ENCODE results near the gene ZNF57. TPM values are rescaled to one million over a fixed set of nuclear protein-coding genes. Genes with fewer than 3 reads are reported as not detected.
A peak's percentile ranks its signal among the peaks of the same experiment; 100 is the strongest.

ZNF57 gene
- total and polyA plus RNA-seq, 2 of the 13 experiments (the other 11 are each of a cell fraction or from before 2014, with no cell fraction given): 6.6 to 17.5 TPM

DNA sequence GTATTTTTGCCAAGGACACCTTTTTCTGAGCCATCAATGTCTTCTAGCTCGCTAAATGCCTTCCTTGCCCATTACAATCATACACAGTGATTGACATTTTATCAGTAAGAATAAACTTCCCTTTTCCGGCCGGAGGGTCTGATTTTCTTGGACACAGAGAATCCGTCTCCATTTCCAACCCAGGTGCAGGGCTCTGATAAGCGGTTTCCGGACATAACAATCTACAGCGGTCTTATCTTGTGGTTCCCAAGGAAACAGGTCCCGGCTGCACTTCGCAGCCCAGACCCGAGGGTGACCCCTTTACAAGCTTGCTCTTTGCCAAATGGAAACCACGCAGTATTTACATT lies 49.2 kb downstream of the ZNF57 start:
- in situ Hi-C loops (cut with HindIII; ENCODE audit: extremely low pct_ligation_motif_present, low pct_unique_long_range_greater_than_20kb): loop anchor here (10.0 kb wide), 1 partner anchor 215 kb away; no protein-coding TSS in a partner anchor
- ATAC-seq: peak; percentile 53
- peak overlapping the region; percentile 81 to 97 (median 90) for H3K4me3 ChIP-seq (replicated peaks in 1 of 3; ENCODE audit: insufficient read depth in 1 of 3, low read depth in 2 of 3, low read length in 3 of 3)
- H2AFZ ChIP-seq (ENCODE audit: low read length): no peak overlapping the region
- BruUV-seq (replicated peaks): no TSS peak
- TF ChIP-seq ZNF331 (CRISPR knock-in tag; IDR thresholded peaks at IDR 0.05) (peak; percentile 31; the same call in 1 of the 2 replicates), ZNF496 (CRISPR knock-in tag; IDR thresholded peaks at IDR 0.05; ENCODE audit: insufficient replicate concordance) (no peak), ZSCAN30 (CRISPR knock-in tag; IDR thresholded peaks at IDR 0.05) (no peak), ZNF589 (CRISPR knock-in tag; conservative IDR thresholded peaks at IDR 0.05) (0 out of 2 replicates have a peak, but pooled peaks have one; percentile 25), SNAI1 (CRISPR knock-in tag; IDR thresholded peaks at IDR 0.05; ENCODE audit: borderline replicate concordance) (0 out of 2 replicates have a peak, but pooled peaks have one; percentile 31), RFX1 (IDR thresholded peaks at IDR 0.05) (peak; percentile 35; the same call in 1 of the 2 replicates), RFX3 (CRISPR knock-in tag; IDR thresholded peaks at IDR 0.05) (peak; percentile 54), LCORL (IDR thresholded peaks at IDR 0.05) (no peak), LCORL (CRISPR knock-in tag; IDR thresholded peaks at IDR 0.05) (0 out of 2 replicates have a peak, but pooled peaks have one; percentile 7), WIZ (CRISPR knock-in tag; IDR thresholded peaks at IDR 0.05) (0 out of 2 replicates have a peak, but pooled peaks have one; percentile 38), CEBPB (IDR thresholded peaks at IDR 0.05; ENCODE audit: borderline replicate concordance, low read depth, low read length) (no peak)
- TF ChIP-seq, protein P1, sequence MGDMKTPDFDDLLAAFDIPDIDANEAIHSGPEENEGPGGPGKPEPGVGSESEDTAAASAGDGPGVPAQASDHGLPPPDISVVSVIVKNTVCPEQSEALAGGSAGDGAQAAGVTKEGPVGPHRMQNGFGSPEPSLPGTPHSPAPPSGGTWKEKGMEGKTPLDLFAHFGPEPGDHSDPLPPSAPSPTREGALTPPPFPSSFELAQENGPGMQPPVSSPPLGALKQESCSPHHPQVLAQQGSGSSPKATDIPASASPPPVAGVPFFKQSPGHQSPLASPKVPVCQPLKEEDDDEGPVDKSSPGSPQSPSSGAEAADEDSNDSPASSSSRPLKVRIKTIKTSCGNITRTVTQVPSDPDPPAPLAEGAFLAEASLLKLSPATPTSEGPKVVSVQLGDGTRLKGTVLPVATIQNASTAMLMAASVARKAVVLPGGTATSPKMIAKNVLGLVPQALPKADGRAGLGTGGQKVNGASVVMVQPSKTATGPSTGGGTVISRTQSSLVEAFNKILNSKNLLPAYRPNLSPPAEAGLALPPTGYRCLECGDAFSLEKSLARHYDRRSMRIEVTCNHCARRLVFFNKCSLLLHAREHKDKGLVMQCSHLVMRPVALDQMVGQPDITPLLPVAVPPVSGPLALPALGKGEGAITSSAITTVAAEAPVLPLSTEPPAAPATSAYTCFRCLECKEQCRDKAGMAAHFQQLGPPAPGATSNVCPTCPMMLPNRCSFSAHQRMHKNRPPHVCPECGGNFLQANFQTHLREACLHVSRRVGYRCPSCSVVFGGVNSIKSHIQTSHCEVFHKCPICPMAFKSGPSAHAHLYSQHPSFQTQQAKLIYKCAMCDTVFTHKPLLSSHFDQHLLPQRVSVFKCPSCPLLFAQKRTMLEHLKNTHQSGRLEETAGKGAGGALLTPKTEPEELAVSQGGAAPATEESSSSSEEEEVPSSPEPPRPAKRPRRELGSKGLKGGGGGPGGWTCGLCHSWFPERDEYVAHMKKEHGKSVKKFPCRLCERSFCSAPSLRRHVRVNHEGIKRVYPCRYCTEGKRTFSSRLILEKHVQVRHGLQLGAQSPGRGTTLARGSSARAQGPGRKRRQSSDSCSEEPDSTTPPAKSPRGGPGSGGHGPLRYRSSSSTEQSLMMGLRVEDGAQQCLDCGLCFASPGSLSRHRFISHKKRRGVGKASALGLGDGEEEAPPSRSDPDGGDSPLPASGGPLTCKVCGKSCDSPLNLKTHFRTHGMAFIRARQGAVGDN (CRISPR knock-in tag; IDR thresholded peaks at IDR 0.05): no peak
- TF ChIP-seq, protein P2, sequence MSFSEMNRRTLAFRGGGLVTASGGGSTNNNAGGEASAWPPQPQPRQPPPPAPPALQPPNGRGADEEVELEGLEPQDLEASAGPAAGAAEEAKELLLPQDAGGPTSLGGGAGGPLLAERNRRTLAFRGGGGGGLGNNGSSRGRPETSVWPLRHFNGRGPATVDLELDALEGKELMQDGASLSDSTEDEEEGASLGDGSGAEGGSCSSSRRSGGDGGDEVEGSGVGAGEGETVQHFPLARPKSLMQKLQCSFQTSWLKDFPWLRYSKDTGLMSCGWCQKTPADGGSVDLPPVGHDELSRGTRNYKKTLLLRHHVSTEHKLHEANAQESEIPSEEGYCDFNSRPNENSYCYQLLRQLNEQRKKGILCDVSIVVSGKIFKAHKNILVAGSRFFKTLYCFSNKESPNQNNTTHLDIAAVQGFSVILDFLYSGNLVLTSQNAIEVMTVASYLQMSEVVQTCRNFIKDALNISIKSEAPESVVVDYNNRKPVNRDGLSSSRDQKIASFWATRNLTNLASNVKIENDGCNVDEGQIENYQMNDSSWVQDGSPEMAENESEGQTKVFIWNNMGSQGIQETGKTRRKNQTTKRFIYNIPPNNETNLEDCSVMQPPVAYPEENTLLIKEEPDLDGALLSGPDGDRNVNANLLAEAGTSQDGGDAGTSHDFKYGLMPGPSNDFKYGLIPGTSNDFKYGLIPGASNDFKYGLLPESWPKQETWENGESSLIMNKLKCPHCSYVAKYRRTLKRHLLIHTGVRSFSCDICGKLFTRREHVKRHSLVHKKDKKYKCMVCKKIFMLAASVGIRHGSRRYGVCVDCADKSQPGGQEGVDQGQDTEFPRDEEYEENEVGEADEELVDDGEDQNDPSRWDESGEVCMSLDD (CRISPR knock-in tag; IDR thresholded peaks at IDR 0.05; ENCODE audit: borderline replicate concordance): no peak
- TF ChIP-seq, protein P3, sequence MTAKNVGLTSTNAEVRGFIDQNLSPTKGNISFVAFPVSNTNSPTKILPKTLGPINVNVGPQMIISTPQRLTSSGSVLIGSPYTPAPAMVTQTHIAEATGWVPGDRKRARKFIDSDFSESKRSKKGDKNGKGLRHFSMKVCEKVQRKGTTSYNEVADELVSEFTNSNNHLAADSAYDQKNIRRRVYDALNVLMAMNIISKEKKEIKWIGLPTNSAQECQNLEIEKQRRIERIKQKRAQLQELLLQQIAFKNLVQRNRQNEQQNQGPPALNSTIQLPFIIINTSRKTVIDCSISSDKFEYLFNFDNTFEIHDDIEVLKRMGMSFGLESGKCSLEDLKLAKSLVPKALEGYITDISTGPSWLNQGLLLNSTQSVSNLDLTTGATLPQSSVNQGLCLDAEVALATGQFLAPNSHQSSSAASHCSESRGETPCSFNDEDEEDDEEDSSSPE (CRISPR knock-in tag; IDR thresholded peaks at IDR 0.05): no peak
- TF ChIP-seq, protein P4, sequence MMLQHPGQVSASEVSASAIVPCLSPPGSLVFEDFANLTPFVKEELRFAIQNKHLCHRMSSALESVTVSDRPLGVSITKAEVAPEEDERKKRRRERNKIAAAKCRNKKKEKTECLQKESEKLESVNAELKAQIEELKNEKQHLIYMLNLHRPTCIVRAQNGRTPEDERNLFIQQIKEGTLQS (CRISPR knock-in tag; IDR thresholded peaks at IDR 0.05): peak; percentile 3; the same call in 1 of the 2 replicates
- peak overlapping the region; percentile 89 for H3K27ac ChIP-seq (ENCODE audit: extremely low read length, insufficient read depth, low read length)
- no peak for FAIRE-seq
- no peaks in the 10 kb centered on the region for H3K9me3 ChIP-seq (ENCODE audit: low read length)
- peaks cover 8% of the 10 kb centered on the region; the same call in 1 of the 2 replicates for H4K20me1 ChIP-seq (ENCODE audit: insufficient read depth, low read length)
- peak; percentile 62 for DNase-seq (ENCODE audit: low spot score)
- H3K4me2 ChIP-seq (ENCODE audit: low read depth, low read length): peak overlapping the region; percentile 80
- no peaks in the 10 kb centered on the region; a peak in 1 of 5 replicates for H3K27me3 ChIP-seq (ENCODE audit: control insufficient read depth in 1 of 2, insufficient read depth in 2 of 2, low read length in 2 of 2)
- CTCF ChIA-PET (ENCODE audit: low intra/inter-chr PET ratio, low total read pairs): interaction anchor here (0.9 to 2.0 kb wide), 4 partner anchors 62 to 325 kb away, joined by 3 to 7 read pairs (median 3); no protein-coding TSS in a partner anchor
- peak overlapping the region; percentile 88 for H3K9ac ChIP-seq (ENCODE audit: insufficient read depth, low read depth, low read length)
- no peaks in the 10 kb centered on the region for H3K36me3 ChIP-seq (replicated peaks in 1 of 2; ENCODE audit: control insufficient read depth in 1 of 2, insufficient read depth in 2 of 2, low read length in 2 of 2)
- POLR2A ChIA-PET: interaction anchor here (0.7 to 2.0 kb wide), 16 partner anchors 8 to 1021 kb away, joined by 3 to 26 read pairs (median 5); partner anchors contain the start of genes DAPK3, THOP1, TLE6 and ZNF555
- peaks cover 12% of the 10 kb centered on the region for H3K79me2 ChIP-seq (ENCODE audit: insufficient read depth, low read length)
- intact Hi-C loops (cut with micrococcal nuclease; ENCODE audit: unreplicated experiment): no loop called here
- H3K4me1 ChIP-seq (ENCODE audit: insufficient read depth, low read length): peaks cover 46% of the 10 kb centered on the region
- WGBS (ENCODE audit: low lambda C conversion rate): 1% methylated on average over 11 of the region's 11 CpGs
